Prostate gland (tissue), 2 donors: Measurements from ENCODE around the gene SUPT3H. TPM values are rescaled to one million over a fixed set of nuclear protein-coding genes. Genes with fewer than 3 reads are reported as not detected.
"Not testable (repeated sequence)": the region's sequence is repeated elsewhere in the genome, so short reads cannot be mapped to it uniquely, and the experiment has no call there.

Source experiments
- DNase-seq: peaks from one replicate; pipeline ENCODE4 v3.0.0-alpha.2; 2019; ENCODE audit warnings: low spot score
- H3K27ac ChIP-seq, 2 donors: fragments of 200-600 bp; sonication (generic); 2 replicates each; pipeline ENCODE4 v1.5.1; 2017 to 2019
- H3K27me3 ChIP-seq: fragments of 200-600 bp; sonication (generic); replicated peaks from 2 replicates; pipeline ENCODE4 v1.5.1; 2019; ENCODE audit not compliant: insufficient read depth
- H3K36me3 ChIP-seq, 2 donors: fragments of 200-600 bp; sonication (generic); 1 replicate in 1 of 2; 2 replicates in 1 of 2; pipeline versions ENCODE4 v1.5.1 to v1.8.1; 2017 to 2019
- H3K4me1 ChIP-seq: fragments of 200-600 bp; sonication (generic); replicated peaks from 2 replicates; pipeline ENCODE4 v1.5.1; 2019
- H3K4me3 ChIP-seq, 2 donors: fragments of 200-600 bp; sonication (generic); 2 replicates each; pipeline ENCODE4 v1.5.1; 2017 to 2019
- H3K9me3 ChIP-seq: fragments of 200-600 bp; sonication (generic); 2 replicates; pipeline ENCODE4 v1.5.1; 2017
- POLR2A ChIP-seq: fragments of 450-650 bp; IDR thresholded peaks from one replicate; pipeline ENCODE4 v1.6.1; 2016; ENCODE audit warnings: antibody characterized with exemption, mild to moderate bottlenecking
- POLR2AphosphoS5 ChIP-seq: sonication (generic); formaldehyde crosslinking; IDR thresholded peaks from one replicate; pipeline ENCODE4 v1.6.1; 2017; ENCODE audit warnings: antibody characterized with exemption
- WGBS: methylation state at CpG from one replicate; pipeline ENCODE4 v1.1.5; 2018; 5-methylcytosine and 5-hydroxymethylcytosine counted together
- intact Hi-C: fragments of 100-400 bp; cut with DNase I; formaldehyde crosslinking; loops from one replicate; pipeline ENCODE4 v1.14.2; 2022
- total RNA-seq, 2 donors: library from RNA; depleted of rRNA; stranded (reverse); fragments of >200 nt; gene quantifications; one replicate each; pipeline ENCODE4 v1.1.0, GENCODE V29; 2016
- TF ChIP-seq, protein P1 (sequence below), 4 experiments: fragments of 200-600 bp in 2 of 4; fragments of 450-650 bp in 2 of 4; sonication (generic) in 2 of 4; IDR thresholded peaks; 1 replicate in 3 of 4; 2 replicates in 1 of 4; pipeline ENCODE4 v1.5.1; 2016 to 2019; ENCODE audit warnings: antibody characterized with exemption in 4 of 4, mild to moderate bottlenecking in 2 of 4, moderate library complexity in 2 of 4

The SUPT3H gene
- total RNA-seq, 2 donors from 2014 or later: 4.6 to 13.1 TPM

DNA sequence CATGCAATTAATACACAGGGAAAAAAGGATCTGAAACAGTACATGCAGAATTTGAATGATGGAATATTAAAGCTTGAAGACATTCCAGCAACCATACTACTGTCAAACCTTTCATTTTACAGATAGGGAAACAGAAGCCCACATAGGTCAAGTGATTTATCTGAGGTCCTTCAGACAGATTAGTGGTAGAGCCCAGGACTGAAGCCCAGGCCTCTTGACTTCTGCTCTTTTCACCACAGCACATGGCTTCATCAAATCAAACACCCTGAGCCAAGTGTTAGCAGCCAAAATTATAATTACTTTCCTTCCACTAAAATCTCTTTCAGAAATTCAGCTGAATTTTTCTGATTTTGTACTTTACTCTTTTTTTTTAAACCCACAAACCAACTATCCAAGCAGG lies 485.2 kb downstream of the SUPT3H start:
- Histone ChIP-seq H3K36me3 (no peaks in the 10 kb centered on the region), H3K4me3 (no peak overlapping the region), H3K27me3 (no peaks in the 10 kb centered on the region), H3K4me1 (no peaks in the 10 kb centered on the region), H3K27ac (no peak overlapping the region), H3K9me3 (no peaks in the 10 kb centered on the region)
- TF ChIP-seq, protein P1, sequence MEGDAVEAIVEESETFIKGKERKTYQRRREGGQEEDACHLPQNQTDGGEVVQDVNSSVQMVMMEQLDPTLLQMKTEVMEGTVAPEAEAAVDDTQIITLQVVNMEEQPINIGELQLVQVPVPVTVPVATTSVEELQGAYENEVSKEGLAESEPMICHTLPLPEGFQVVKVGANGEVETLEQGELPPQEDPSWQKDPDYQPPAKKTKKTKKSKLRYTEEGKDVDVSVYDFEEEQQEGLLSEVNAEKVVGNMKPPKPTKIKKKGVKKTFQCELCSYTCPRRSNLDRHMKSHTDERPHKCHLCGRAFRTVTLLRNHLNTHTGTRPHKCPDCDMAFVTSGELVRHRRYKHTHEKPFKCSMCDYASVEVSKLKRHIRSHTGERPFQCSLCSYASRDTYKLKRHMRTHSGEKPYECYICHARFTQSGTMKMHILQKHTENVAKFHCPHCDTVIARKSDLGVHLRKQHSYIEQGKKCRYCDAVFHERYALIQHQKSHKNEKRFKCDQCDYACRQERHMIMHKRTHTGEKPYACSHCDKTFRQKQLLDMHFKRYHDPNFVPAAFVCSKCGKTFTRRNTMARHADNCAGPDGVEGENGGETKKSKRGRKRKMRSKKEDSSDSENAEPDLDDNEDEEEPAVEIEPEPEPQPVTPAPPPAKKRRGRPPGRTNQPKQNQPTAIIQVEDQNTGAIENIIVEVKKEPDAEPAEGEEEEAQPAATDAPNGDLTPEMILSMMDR (IDR thresholded peaks at IDR 0.05): no peak
- TF ChIP-seq POLR2A (no peak), POLR2AphosphoS5 (no peak)
- intact Hi-C loops: no loop called here
- no peak for DNase-seq

DNA sequence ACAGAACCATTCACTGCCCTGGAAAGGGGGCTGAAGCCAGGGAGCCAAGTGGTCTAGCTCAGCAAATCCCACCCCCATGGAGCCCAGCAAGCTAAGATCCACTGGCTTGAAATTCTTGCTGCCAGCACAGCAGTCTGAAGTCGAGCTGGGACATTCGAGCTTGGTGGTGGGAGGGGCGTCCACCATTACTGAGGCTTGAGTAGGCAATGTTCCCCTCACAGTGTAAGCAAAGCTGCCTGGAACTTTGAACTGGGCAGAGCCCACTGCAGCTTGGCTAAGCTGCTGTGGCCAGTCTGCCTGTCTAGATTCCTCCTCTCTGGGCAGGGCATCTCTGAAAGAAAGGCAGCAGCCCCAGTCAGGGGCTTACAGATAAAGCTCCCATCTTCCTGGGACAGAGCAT lies 498.7 kb downstream of the SUPT3H start:
- WGBS: 77% methylated on average over 3 of the region's 3 CpGs
- H3K4me1 ChIP-seq, intact Hi-C loops, H3K27ac ChIP-seq, H3K4me3 ChIP-seq, H3K27me3 ChIP-seq, H3K36me3 ChIP-seq, DNase-seq, H3K9me3 ChIP-seq: not testable (repeated sequence)

DNA sequence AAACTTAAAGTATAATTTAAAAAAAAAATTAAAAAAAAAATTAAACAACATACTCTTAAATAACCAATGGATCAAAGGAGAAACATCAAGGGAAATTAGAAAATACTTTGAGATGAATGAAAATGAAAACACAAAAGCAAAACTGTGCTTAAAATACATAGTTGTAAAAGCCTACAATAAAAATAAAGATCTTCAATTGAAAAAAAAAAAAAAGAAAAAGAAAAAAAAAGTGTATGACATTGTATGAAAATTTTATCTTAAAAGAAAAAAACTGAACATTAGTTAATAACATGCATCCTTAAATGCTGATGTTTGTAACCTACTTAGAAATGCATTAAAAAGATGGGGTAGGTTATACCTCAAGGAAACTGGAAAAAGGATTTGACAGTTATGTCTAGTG lies 501.1 kb downstream of the SUPT3H start:
- H3K36me3 ChIP-seq, DNase-seq, H3K9me3 ChIP-seq, H3K27me3 ChIP-seq, H3K4me1 ChIP-seq, intact Hi-C loops, H3K27ac ChIP-seq, H3K4me3 ChIP-seq: not testable (repeated sequence)

DNA sequence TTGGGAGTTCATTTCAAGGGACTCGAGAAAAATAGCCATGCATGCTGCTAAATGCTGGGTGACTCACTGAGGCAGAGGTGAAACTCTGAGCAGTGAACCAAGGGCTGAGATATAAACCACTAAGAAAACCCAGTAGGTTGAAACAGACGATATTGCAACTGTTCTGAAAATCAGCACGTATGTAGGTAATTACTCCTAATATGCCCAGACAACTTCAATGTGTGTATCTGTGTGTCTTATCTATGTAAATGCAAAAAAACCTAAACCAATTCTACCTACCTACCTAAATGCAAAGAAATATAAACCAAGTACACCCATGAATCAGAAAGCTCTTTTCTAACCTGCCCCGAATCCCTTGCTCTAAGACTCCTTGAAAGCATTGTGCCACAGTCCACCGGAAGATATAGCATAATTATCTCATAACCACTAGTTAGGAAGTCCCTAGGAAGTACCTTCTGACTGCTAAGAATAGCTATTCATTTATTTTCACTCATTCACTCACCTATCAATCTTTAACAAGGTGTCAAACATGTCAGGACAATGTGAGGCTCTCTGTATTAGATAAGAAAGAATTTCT lies 508.3 kb downstream of the SUPT3H start:
- H3K36me3 ChIP-seq: no peaks in the 10 kb centered on the region
- H3K27ac ChIP-seq: no peak overlapping the region
- no peak overlapping the region for H3K4me3 ChIP-seq
- 79% methylated on average over 5 of the region's 5 CpGs for WGBS
- TF ChIP-seq POLR2A (no peak), POLR2AphosphoS5 (no peak)
- TF ChIP-seq, protein P1 (IDR thresholded peaks at IDR 0.05): no peak
- intact Hi-C loops: no loop called here
- no peaks in the 10 kb centered on the region for H3K9me3 ChIP-seq
- DNase-seq: no peak
- no peaks in the 10 kb centered on the region for H3K27me3 ChIP-seq
- H3K4me1 ChIP-seq: no peaks in the 10 kb centered on the region

DNA sequence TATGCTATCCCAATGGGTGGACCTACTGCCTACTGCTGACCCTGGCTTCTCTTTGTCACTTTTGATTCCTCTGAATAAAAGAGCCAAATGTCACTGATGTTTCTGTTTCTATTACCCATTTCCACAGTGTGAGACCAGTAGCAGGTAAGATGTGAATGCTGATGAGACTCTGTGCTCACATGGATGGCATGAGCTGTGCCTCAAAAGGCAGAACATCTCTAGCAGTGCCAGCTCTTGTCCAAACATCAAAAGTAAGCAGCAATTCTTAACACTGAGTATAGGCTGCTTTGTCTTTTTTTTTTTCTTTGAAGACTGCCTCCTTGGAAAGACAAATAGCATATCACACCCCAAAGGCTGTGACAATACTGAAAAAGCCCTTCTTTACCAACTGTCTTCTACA lies 508.8 kb downstream of the SUPT3H start:
- H3K4me3 ChIP-seq: no peak overlapping the region
- DNase-seq: no peak
- TF ChIP-seq, protein P1 (IDR thresholded peaks at IDR 0.05): no peak
- TF ChIP-seq POLR2AphosphoS5 (no peak), POLR2A (no peak)
- no peaks in the 10 kb centered on the region for H3K4me1 ChIP-seq
- H3K27ac ChIP-seq: no peak overlapping the region
- no peaks in the 10 kb centered on the region for H3K9me3 ChIP-seq
- intact Hi-C loops: no loop called here
- H3K36me3 ChIP-seq: no peaks in the 10 kb centered on the region
- no peaks in the 10 kb centered on the region for H3K27me3 ChIP-seq

DNA sequence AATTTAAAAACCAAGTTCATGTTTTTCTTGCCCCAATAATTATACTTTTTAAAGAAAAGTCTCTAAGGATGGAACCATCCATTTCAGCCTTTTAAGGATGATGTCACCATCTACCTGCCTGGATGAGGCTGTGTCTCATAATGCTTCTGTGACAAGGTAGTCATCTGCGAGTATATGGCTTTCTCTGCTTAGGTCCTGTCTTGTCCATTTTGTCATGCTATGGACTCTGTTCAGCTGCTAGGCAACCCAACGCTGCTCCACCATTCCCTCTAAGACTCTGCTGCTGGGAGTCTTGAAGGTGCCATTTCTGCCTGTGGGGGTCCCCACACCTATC lies 509.4 kb downstream of the SUPT3H start:
- Histone ChIP-seq H3K4me3 (no peak overlapping the region), H3K27ac (no peak overlapping the region), H3K27me3 (no peaks in the 10 kb centered on the region), H3K9me3 (no peaks in the 10 kb centered on the region), H3K36me3 (no peaks in the 10 kb centered on the region), H3K4me1 (no peaks in the 10 kb centered on the region)
- TF ChIP-seq, protein P1 (IDR thresholded peaks at IDR 0.05): no peak
- TF ChIP-seq POLR2A (no peak), POLR2AphosphoS5 (no peak)
- DNase-seq: no peak
- WGBS: 92% methylated on average over 2 of the region's 2 CpGs
- intact Hi-C loops: no loop called here
